ENCODE results near the gene PAF1. TPM values are rescaled to one million over a fixed set of nuclear protein-coding genes. Genes with fewer than 3 reads are reported as not detected.

The PAF1 gene
- total RNA-seq, 3 donors from 2014 or later: 28.1 to 44.8 (median 32.3) TPM

GRCh38 chr19:39397360-39398296 is 6.7 kb upstream of the PAF1 start:
- TF ChIP-seq CTCF (IDR thresholded peaks at IDR 0.05): peak; percentile 95
- intact Hi-C loops (cut with DNase I, micrococcal nuclease): no loop called here
- ATAC-seq (peak; percentile 74), DNase-seq (peak; percentile 95 to 98 (median 97))
- H3K4me3 ChIP-seq: peak overlapping the region; percentile 4
- no peaks in the 10 kb centered on the region for H3K9me3 ChIP-seq
- H3K4me1 ChIP-seq (ENCODE audit: low read depth): peaks cover 52% of the 10 kb centered on the region
- no peaks in the 10 kb centered on the region for H3K36me3 ChIP-seq (ENCODE audit: low read depth)

- DNase-seq: peak in 1 of 3 donors; percentile 80
- no peak for TF ChIP-seq CTCF (IDR thresholded peaks at IDR 0.05)
- peak; percentile 41 for ATAC-seq
- intact Hi-C loops (cut with DNase I, micrococcal nuclease): no loop called here
- Histone ChIP-seq H3K36me3 (ENCODE audit: low read depth) (peaks cover 8% of the 10 kb centered on the region), H3K4me3 (peak overlapping the region; percentile 100), H3K4me1 (ENCODE audit: low read depth) (peaks cover 15% of the 10 kb centered on the region), H3K9me3 (no peaks in the 10 kb centered on the region)
Measured at GRCh38 chr19:39390451-39390750, 505 bp downstream of the PAF1 start.

GRCh38 chr19:39389631-39390414 is 1.1 kb downstream of the PAF1 start:
- no peak overlapping the region for H3K4me3 ChIP-seq
- peaks cover 8% of the 10 kb centered on the region for H3K36me3 ChIP-seq (ENCODE audit: low read depth)
- TF ChIP-seq CTCF (IDR thresholded peaks at IDR 0.05): no peak
- no peaks in the 10 kb centered on the region for H3K9me3 ChIP-seq
- DNase-seq (peak in 1 of 3 donors; percentile 43), ATAC-seq (no peak)
- intact Hi-C loops (cut with DNase I, micrococcal nuclease): no loop called here
- peaks cover 15% of the 10 kb centered on the region for H3K4me1 ChIP-seq (ENCODE audit: low read depth)

- Histone ChIP-seq H3K4me1 (ENCODE audit: low read depth) (peaks cover 15% of the 10 kb centered on the region), H3K9me3 (no peaks in the 10 kb centered on the region), H3K4me3 (no peak overlapping the region), H3K36me3 (ENCODE audit: low read depth) (peaks cover 8% of the 10 kb centered on the region)
- intact Hi-C loops (cut with DNase I, micrococcal nuclease): no loop called here
- ATAC-seq: no peak
- no peak for DNase-seq
- no peak for TF ChIP-seq CTCF (IDR thresholded peaks at IDR 0.05)
Measured at GRCh38 chr19:39388657-39389056, 2.2 kb downstream of the PAF1 start.

- no peak overlapping the region for H3K4me3 ChIP-seq
- H3K36me3 ChIP-seq (ENCODE audit: low read depth): peaks cover 8% of the 10 kb centered on the region
- H3K9me3 ChIP-seq: no peaks in the 10 kb centered on the region
- DNase-seq (no peak), ATAC-seq (no peak)
- TF ChIP-seq CTCF (IDR thresholded peaks at IDR 0.05): no peak
- intact Hi-C loops (cut with DNase I, micrococcal nuclease): no loop called here
- H3K4me1 ChIP-seq (ENCODE audit: low read depth): peaks cover 8% of the 10 kb centered on the region
Measured at GRCh38 chr19:39386557-39386956, 4.3 kb downstream of the PAF1 start.
